HG03095 (cell line): ENCODE measurements around the gene EEA1.

Experiments used
- ATAC-seq: cut with Tn5 transposase; IDR thresholded peaks from one replicate; pipeline ENCODE4 v1.9.1; 2021; ENCODE audit warnings: moderate library complexity; ENCODE audit not compliant: unreplicated experiment

The EEA1 gene

DNA sequence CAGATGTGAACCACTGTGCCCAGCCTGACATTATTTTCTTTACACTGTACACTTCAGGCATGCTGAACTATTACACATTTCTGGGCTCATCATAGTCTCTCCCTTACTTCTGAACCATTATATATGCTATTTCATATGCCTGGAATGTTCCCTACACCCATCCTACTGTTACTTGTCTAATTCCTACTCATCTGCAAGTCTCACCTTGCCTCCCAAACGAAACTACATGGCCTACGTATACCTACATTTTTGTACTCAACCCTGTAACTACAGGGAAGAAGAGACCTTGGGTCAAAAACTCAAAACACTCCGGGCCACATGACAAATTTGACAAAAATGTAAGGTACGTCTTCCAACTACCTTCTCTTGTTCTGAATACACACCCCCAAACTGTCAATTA, 9.5 kb upstream of the EEA1 start:
- ATAC-seq = no peak

DNA sequence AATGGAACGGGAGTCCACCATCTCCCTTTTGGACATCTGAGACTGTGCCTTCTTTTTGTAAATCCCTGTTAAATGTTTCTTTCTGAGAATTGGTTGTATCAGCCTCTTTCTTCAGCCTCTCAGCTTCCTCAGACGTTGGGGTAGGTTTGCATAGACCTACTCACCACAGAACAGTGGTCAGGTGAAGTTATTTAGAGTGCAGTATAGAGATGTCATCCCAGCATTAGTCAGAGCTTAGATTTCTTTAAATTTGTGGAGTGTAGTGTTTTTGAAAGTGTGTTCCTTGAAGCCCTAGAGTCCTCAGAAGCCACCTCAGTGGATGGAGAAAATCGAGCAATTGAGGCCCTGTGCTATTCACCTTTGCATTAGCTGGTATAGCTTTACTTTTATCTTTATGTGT, 8.9 kb upstream of the EEA1 start:
- no peak for ATAC-seq

DNA sequence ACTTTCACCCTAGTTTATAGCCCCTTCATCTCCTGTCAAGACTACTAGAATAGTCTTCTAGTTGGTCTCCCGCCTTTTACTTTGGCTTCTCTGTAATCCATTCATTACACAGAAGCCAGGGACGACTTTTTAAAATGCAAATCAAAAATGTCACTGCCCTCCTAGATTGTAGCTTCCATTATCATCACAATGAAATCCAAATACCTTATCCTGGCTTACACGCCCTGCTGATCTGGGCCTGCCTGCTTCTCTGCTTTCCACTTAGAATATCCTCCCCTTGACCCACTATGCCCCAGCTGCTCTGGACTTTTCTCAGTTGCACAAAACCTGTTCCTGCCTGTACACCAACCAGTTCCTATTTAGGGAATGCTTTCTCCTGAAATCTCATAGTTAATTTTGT, 4.5 kb upstream of the EEA1 start:
- ATAC-seq = no peak

DNA sequence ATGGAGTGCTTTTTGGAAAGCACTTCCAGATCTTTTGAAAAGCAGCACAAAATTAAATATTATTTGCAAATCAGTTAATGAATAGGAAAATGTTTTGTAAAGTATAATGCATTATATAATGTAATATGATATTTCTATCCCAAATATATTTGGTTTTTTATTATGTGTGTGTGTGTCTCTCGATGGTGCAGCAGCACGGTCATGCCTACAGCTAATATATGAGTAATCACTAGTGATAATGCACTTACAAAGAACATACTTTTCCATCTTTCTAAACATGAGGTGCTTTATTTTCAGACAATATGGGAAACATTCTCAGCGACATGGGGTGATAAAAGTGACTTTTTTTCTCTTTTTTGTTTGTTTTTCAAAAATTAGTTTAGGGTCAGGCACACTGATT, 1.3 kb upstream of the EEA1 start:
- no peak for ATAC-seq

DNA sequence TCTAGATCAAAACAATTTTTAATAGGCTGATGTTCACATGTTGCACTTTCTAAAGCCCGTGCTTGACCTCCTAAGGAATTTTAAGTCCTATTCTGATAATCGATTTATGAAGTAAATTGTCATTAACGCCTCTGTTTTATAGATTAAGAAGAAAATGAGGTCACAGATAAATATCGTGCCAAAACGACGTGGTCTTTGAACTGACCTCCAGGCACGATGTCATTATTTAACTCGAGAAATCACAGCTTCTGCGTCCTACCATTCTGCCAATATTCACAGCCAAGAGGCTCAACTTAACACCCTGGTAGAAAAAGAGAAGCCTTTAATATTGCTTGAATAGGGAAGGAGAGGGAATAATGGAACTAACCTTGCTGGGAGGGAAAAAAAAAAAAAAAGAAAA, 888 bp upstream of the EEA1 start:
- ATAC-seq = no peak

DNA sequence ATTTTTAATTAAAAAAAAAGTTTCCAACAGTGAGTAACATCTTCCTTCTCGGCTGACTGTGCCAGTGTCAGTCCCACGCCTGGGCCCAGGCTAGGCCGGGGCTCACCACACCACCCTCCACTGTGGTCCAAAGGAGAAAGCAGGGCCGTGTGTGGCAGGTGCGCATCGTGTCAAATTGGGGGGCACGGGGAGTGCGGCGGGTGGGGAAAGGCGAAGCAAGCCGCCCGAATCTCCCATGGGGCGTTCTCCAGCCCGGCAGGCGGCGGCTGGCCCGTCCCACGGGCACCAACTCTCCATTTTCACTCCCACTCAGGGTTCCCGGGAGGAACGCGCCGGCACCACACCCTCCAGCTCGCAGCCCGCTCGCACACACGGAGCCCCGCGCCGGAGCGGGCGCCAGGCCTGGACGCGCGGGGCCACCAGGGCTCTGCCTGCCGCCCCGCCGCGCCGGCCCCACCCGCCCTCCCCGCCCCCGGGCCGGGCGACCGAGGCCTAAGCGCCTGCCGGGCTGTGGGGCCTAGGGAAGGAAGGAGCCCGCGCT, 604 bp downstream of the EEA1 start:
- ATAC-seq = peak; percentile 12

DNA sequence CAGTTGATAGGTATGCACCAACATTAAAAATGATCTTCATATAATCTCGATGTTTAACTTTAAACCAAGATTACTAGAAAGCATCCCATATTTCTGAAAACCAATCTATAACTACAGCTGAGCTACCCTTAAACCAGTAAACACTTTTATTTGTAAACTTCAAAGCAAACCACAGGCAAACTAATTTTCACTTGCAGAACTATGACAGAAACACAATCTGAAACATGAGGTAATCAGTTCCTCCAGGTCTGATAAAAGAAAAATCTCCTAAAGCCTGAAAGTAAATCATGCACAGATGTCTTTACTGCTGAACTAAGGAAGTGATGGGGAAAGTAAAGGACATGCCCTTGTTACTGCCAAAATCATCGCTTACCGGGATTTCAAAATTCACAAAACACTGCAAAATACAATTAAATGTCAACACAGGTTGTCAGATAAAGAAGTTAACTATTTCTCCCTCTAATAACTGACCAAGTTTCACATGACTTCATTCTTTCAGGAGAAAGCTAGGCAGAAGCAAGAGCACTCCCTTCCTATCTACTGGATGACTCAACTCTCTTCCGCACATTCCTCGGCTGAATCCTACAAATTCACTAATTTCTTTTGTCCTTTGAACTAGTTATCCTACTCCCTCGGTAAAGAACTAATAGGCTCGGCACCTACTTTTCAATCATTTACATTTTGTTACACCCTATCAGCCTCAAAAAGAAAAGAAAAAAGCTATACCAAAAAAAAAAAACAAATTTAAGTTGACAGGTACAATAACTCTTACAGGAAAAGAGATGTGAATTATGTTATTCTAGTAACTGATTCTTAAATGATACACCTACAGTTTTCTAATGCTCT, 1.4 kb downstream of the EEA1 start:
- ATAC-seq = no peak

DNA sequence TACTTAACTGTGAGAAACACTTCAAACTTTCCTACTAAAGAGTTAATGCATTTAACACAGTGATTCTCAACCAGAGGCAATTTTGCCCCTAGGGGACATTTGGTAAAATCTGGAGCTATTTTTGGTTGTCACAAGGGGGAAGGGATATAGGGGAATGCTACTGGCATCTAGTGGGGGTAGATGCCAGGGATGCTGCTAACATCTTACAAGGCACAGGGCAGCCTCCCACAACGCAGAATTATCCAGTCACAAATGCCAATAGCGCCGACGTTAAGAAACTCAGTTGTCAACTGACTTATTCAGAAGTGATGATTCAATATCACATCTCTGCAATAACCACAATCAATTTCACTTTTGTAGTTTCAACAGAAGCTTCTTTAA, 2.0 kb downstream of the EEA1 start:
- no peak for ATAC-seq

DNA sequence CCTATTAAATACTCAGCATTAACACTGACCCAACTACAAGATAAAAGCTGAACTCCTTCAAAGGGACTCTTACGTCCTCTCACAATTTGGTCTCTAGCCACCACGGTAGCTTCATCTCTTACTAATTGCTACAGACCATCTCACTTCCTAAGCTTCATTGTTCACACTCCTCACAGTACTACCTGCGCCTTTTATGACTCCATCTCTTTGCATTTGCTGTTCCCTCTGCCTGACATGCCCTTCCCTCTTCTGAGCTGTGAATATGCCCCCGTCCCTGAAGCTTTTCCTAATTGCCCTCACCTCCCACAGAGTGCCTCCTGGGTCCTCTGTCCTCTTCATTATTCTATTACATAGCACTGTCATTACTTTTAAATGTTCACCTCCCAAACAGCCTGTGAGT, 2.5 kb downstream of the EEA1 start:
- ATAC-seq = no peak

DNA sequence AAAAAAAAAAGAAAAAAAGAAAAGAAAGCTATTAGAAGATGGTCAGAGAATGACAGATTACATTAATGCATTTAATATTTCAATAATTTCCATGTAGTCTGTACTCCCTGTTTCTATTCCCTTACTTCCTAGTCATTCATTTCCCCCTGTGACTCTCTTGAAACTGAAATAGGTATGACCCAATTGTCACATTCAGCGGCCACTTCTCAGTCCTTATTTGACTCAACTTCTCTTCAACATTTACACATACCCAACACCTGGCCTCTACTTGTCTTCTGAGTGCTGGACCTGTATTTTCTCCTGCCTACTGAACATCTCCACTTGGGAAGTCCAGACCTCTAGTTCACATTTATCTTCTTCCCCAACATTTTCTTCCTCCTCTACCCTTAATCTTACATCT, 7.2 kb downstream of the EEA1 start:
- peak; percentile 94 for ATAC-seq

DNA sequence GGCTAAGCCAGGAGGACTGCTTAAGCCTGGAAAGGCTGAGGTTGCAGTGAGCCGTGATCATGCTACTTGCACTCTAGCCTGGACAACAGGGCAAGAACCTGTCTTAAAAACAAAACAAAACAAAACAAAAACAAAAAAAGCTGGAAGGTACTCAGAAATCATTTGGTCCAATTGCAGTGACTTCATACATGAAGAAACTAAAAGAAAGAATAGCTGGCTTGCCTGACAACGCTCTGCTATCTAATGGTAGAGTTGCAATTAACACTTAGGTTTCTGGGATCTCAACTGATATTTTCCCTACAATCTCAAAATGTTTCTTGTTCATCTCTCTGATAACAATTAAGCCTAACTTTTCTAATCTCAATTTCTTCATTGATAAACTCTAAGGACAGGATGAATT, 13.7 kb downstream of the EEA1 start:
- no peak for ATAC-seq

DNA sequence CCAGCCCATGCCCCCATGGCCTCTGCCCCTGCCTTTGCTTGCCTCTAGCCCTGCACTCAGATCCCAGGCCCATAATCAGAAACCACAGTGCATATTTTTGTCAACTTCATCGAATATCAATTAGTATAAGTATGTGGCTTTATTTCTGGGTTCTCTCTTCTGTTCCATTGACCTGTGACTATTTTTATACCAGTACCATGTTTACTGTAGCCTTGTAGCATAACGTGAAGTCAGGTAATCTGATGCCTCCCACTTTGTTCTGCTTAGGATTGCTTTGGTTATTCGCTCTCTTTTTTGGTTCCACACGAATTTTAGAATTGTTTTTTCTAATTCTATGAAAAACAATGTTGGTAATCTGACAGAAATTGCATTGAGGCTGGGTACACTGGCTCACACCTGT, 14.9 kb downstream of the EEA1 start:
- ATAC-seq = no peak

DNA sequence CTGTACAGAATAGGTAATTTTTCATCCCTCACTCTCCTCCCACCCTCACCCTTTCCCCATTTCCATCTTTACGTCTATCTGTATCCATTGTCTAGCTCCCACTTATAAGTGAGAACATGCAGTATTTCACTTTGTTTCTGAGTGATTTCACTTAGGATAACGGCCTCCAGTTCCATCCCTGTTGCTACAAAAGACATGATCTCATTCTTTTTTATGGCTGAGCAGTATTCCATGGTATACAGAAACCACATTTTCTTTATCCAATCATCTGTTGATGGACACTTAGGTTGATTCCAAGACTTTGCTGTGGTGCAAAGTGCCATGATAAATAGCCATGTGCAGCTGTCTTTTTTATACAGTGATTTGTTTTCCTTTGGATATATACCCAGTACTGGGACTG, 16.4 kb downstream of the EEA1 start:
- no peak for ATAC-seq

DNA sequence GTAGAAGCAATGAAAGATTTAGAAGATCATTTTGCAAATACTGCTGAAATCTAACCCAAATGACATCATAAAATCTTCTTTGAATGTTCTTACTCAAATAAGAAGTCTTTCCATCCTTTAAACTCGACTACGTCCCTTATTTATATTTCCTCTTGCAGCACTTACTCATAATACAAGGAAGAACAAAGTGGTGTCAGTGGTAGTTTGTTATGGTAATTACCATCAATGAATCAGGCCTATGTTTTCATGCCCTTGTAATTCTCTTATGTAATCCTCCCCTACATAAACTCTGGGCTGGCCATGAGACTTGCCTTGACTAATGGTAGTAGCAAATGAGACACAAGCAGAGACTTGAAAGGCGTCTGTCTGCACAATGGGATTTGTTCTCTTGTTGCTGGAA, 17.0 kb downstream of the EEA1 start:
- ATAC-seq = no peak

DNA sequence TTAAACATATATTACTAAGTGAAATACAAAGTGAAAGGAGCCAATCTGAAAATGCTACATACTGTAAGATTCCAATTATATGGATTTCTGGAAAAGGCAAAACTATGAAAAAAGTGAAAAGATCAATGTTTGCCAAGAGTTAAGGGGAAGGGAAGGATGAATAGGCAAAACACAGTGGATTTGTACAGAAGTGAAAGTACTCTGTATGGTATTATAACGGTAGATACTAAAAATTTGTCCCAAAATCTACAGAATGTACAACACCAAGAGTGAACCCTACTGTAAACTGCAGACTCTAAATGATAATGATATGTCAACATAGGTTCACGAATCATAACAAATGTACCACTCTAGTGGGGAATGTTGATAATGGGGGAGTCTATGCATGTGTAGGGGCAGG, 17.8 kb downstream of the EEA1 start:
- no peak for ATAC-seq

DNA sequence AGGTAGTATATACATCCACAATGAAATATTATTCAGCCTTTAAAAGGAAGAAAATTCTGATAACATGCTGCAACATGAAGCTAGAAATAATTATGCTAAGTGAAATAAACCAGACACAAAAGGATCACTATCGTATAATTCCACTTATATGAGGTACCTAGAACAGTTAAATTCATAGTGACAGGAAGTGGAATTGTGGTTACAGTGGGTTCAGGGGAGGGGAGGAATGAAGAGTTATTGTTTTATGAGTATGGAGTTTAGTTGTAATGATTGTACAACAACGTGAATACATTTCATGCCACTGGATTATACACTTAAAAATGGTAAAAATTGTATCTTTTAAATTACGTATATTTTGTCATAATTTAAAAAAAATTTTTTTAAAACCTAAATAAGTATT, 21.0 kb downstream of the EEA1 start:
- ATAC-seq = no peak

DNA sequence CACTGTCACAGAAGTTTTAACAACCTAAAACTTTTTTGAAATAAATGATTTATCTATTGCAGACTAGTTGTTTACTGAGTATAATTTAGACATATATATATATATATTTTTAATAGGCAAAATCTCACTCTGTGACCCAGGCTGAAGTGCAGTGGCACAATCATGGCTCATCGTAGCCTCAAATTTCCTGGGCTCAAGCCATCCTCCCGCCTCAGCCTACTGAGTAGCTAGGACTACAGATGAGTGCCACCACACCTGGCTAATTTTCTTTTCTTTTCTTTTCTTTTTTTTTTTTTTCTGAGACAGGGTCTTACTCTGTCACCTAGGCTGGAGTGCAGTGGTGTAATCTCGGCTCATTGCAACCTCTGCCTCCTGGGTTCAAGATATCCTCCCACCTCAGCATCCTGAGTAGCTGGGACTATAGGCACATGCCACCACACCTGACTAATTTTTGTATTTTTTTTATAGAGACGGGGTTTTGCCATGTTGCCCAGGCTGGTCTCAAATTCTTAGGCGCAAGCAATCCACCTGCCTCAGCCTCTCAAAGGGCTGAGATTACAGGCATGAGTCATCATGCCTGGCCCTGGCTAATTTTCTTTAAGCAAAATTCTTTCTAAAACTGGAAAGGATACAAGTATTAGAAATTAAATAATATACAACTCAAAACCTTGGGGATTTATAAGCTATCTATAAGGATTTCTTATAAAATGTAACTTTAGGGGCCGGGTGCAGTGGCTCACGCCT, 23.1 kb downstream of the EEA1 start:
- ATAC-seq = no peak

DNA sequence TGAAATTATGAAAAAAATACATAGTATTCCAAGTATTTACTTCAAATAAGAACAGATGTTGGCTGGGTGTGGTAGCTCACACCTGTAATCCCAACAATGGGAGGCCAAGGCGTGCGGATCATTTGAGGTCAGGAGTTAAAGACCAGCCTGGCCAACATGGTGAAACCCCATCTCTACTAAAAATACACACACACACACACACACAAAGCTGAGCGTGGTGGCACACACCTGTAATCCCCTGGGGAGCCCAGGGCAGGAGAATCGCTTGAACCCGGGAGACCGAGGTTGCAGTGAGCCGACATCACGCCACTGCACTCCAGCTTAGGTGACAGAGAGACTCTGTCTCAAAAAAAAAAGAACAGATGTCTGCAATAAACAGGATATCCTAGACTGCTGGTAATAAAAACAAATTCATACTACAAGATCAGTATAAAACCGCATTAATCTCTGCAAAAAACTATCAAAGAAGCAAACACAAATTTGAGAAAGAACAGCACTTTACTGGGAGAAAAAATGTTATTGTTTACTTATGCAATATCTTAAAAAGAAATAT, 23.8 kb downstream of the EEA1 start:
- ATAC-seq = no peak

DNA sequence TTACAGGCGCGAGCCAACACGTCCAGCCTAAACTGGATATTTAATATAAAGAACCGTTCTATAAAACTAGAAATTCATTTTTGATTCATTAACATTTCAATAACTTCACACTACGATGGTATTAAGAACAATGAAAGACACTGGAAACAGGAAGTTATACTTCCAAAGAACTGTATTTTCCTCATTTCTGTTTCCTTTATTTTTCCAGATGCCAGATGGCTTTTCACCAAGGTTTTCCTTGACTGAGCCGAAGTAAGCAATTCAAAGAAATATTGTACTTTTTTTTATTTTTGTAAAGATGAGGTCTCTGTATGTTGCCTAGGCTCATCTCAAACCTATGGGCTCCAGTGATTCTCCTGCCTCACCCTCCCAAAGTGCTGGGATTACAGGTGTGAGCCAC, 28.2 kb downstream of the EEA1 start:
- no peak for ATAC-seq

DNA sequence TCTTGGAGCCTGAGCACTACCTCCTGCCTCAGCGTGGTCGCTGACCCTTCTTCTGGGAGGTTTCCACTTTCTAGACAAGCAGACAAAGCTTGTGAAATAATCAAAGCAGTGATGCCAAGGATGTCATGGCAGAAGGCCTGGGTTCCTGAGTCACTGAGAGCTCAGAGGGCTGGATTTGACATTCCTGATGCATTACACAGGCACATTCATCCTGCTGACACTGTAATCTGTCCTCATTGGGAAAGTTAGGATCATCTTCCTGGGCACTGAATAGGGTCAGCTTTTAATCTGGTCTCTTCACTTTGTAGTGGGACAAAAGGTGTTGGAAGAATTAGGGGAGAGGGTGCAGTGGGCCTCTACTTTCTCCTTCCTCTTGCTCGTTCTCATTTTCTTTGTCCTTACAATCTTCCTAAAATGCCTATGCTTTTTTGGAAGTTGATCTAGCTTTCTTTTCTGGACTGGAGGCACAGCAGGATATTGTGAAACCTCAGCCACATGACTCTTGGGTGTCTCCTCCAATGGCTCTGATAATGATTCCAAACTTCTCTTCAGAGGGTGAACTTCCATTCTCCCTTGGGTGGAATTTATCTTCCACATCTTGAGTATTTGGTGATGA, 29.6 kb downstream of the EEA1 start:
- no peak for ATAC-seq

DNA sequence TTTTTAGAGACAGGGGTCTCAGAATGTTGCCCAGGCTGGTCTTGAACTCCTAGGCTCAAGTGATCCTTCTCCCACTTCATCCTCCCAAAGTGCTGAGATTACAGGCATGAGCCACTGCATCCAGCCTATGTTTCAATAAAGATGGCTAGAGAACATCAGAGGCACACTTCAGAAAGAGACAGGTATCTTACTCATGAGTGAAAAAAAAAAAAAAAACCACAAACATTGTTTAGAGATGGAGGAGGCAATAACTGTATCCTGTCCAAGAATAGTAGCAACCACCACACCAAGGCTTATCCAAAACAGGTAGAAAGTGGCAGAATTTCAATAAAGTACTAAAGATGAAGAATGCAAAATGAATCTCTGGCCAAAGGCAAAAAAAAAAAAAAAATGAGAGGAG, 30.3 kb downstream of the EEA1 start:
- ATAC-seq = no peak

DNA sequence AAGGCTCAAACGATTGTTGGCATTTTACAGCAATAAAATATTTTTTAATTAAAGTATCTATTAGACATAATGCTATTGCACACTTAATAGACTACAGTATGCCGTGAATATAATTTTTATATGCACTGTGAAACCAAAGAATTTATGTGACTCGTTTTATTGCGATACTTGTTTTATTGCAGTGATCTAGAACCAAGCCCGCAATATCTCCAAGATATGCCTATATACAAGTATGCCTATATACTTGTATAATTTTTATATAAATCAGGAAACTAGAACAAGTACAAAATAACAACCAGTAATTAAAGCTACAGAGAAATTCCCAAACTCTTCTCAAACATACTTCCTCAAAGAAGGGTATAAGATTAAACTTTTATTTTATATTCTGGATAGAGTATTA, 31.3 kb downstream of the EEA1 start:
- no peak for ATAC-seq
